ENCODE measurements around the gene GSTP1. TPM values are rescaled to one million over a fixed set of nuclear protein-coding genes. Genes with fewer than 3 reads are reported as not detected.

Gene GSTP1
- total and polyA plus RNA-seq, 2 experiments from 2014 or later: 1,040 to 1,982 TPM

DNA sequence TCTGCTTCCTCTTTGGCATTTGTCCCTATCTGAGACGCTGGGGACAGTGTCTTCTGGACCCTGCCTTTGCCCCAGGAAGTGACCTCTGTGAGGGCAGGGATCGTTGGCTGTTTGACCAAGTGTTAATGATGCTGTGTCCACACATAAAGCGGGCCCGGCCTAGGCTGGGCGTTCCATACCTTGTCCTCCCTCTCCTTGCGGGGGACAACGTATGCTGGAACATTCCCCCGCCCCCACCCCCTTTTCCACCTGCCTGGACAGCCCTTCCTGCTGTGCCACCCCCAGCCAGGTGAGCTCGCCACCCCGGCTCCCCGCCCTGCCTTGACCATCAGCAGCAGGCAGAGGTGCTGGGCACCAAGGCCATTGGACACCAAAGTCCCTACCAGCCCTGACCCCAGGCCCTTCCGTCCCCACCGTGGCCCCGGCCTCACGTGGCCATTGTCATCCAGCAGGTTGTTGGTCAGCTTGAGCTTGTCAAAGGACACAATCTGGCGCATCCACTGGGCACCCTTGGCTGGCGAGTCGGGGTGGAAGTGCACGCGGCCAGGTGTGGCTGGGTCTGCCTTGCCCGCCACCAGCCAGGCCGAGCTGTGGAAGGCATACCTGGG, 50.2 kb downstream of the GSTP1 start:
- Histone ChIP-seq H3K4me3 (no peak overlapping the region), H3K9me2 (replicated peaks; ENCODE audit: insufficient read depth) (no peaks in the 10 kb centered on the region), H3K9me3 (ENCODE audit: low read depth) (no peaks in the 10 kb centered on the region), H3K4me2 (no peak overlapping the region), H3K27me3 (no peaks in the 10 kb centered on the region), H3K27ac (no peak overlapping the region), H2AFZ (no peak overlapping the region), H4K20me1 (ENCODE audit: insufficient read depth, poor library complexity, severe bottlenecking) (no peaks in the 10 kb centered on the region), H3K36me3 (replicated peaks; ENCODE audit: insufficient read depth, low read depth) (no peaks in the 10 kb centered on the region), H3K4me1 (ENCODE audit: insufficient read depth) (peaks cover 9% of the 10 kb centered on the region), H3K79me2 (no peaks in the 10 kb centered on the region)
- TF ChIP-seq EZH2 (IDR thresholded peaks at IDR 0.05; ENCODE audit: borderline replicate concordance): no peak
- TF ChIP-seq EZH2phosphoT487 (IDR thresholded peaks at IDR 0.05; ENCODE audit: low read depth, severe bottlenecking, unreplicated experiment): no peak
- TF ChIP-seq, protein P1, sequence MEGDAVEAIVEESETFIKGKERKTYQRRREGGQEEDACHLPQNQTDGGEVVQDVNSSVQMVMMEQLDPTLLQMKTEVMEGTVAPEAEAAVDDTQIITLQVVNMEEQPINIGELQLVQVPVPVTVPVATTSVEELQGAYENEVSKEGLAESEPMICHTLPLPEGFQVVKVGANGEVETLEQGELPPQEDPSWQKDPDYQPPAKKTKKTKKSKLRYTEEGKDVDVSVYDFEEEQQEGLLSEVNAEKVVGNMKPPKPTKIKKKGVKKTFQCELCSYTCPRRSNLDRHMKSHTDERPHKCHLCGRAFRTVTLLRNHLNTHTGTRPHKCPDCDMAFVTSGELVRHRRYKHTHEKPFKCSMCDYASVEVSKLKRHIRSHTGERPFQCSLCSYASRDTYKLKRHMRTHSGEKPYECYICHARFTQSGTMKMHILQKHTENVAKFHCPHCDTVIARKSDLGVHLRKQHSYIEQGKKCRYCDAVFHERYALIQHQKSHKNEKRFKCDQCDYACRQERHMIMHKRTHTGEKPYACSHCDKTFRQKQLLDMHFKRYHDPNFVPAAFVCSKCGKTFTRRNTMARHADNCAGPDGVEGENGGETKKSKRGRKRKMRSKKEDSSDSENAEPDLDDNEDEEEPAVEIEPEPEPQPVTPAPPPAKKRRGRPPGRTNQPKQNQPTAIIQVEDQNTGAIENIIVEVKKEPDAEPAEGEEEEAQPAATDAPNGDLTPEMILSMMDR (IDR thresholded peaks at IDR 0.05; ENCODE audit: poor library complexity): no peak
- DNase-seq (ENCODE audit: low spot score): peak; percentile 6
- WGBS (ENCODE audit: low lambda C conversion rate, missing lambda C conversion rate): 94% methylated on average over 15 of the region's 22 CpGs

DNA sequence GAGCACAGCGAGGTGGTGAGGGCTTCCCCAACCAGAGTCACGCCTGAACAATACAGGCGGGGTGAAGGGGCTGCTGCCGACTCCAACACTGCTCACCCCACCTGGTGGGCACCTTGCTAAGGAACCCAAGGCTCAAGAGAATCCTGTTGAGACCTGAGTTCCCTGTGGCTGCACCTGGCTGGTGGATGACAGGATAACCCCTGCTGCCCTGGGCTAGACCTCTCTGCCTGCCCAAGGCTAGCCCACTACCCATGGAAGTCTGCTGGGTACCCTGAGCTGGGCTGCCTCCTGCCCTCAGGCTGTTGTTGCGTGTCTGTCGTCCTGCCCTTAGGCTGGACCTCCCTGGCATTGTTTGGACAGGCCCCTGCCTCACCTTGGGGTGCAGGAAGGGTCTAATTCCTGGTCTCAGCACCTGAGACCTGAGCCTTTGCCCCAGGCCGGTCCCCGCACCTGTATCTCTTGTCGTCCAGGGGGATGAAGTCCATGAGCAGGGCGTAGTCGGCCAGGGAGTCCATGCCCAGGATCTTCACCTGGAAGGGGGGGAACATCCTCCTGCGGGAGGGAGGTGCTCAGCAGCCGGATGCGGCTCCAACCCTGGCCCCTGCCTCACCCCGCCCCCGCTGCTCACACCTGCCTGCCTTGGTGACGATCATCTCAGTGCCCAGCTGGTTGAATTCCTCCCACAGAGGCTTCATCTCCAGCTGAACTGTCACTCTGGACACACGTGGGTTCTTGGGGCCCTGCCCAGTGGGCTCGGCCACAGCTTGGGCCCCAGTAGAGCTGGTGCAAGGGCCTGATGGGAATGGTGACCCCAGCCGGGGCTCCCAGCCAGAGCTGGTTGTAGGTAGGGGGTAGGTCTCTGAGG, 51.0 kb downstream of the GSTP1 start:
- H3K27me3 ChIP-seq: no peaks in the 10 kb centered on the region
- no peak overlapping the region for H3K27ac ChIP-seq
- TF ChIP-seq, protein P1 (IDR thresholded peaks at IDR 0.05; ENCODE audit: poor library complexity): no peak
- TF ChIP-seq EZH2 (IDR thresholded peaks at IDR 0.05; ENCODE audit: borderline replicate concordance) (no peak), EZH2phosphoT487 (IDR thresholded peaks at IDR 0.05; ENCODE audit: low read depth, severe bottlenecking, unreplicated experiment) (no peak)

DNA sequence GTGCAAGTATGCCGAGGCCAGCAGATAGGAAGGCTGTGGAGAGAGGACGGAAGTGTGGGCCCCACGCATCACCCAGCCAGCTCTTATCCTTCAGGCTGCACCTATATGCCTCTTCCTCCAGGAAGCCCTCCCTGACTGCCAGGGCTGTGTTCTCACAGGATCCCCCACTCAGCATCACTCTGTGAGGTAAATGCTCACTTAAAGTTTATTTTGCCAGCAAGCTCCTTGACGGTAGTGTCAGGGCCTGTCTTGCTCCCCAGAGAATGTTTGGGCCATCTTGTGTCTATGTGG, 51.6 kb downstream of the GSTP1 start:
- H3K36me3 ChIP-seq (replicated peaks; ENCODE audit: insufficient read depth, low read depth): no peaks in the 10 kb centered on the region
- no peaks in the 10 kb centered on the region for H3K79me2 ChIP-seq
- no peak overlapping the region for H3K27ac ChIP-seq
- no peaks in the 10 kb centered on the region for H4K20me1 ChIP-seq (ENCODE audit: insufficient read depth, poor library complexity, severe bottlenecking)
- H3K9me3 ChIP-seq (ENCODE audit: low read depth): no peaks in the 10 kb centered on the region
- H3K4me2 ChIP-seq: no peak overlapping the region
- no peaks in the 10 kb centered on the region for H3K9me2 ChIP-seq (replicated peaks; ENCODE audit: insufficient read depth)
- H3K4me1 ChIP-seq (ENCODE audit: insufficient read depth): peaks cover 7% of the 10 kb centered on the region
- 95% methylated on average over 4 of the region's 4 CpGs for WGBS (ENCODE audit: low lambda C conversion rate, missing lambda C conversion rate)
- no peak overlapping the region for H3K4me3 ChIP-seq
- DNase-seq (ENCODE audit: low spot score): no peak
- TF ChIP-seq EZH2 (IDR thresholded peaks at IDR 0.05; ENCODE audit: borderline replicate concordance) (no peak), EZH2phosphoT487 (IDR thresholded peaks at IDR 0.05; ENCODE audit: low read depth, severe bottlenecking, unreplicated experiment) (no peak)
- TF ChIP-seq, protein P1 (IDR thresholded peaks at IDR 0.05; ENCODE audit: poor library complexity): no peak
- H2AFZ ChIP-seq: no peak overlapping the region
- H3K27me3 ChIP-seq: no peaks in the 10 kb centered on the region

More for the DNA sequence above, 51.0 kb downstream of the GSTP1 start:
- DNase-seq (ENCODE audit: low spot score): peak; percentile 8
- peaks cover 7% of the 10 kb centered on the region for H3K4me1 ChIP-seq (ENCODE audit: insufficient read depth)
- H3K4me2 ChIP-seq: no peak overlapping the region
- 88% methylated on average over 20 of the region's 20 CpGs for WGBS (ENCODE audit: low lambda C conversion rate, missing lambda C conversion rate)
- no peaks in the 10 kb centered on the region for H3K9me2 ChIP-seq (replicated peaks; ENCODE audit: insufficient read depth)
- H3K36me3 ChIP-seq (replicated peaks; ENCODE audit: insufficient read depth, low read depth): no peaks in the 10 kb centered on the region
- H3K9me3 ChIP-seq (ENCODE audit: low read depth): no peaks in the 10 kb centered on the region
- H4K20me1 ChIP-seq (ENCODE audit: insufficient read depth, poor library complexity, severe bottlenecking): no peaks in the 10 kb centered on the region
- H3K79me2 ChIP-seq: no peaks in the 10 kb centered on the region
- no peak overlapping the region for H2AFZ ChIP-seq
- no peak overlapping the region for H3K4me3 ChIP-seq

Small RNA genes within 50 kb of the gene (small RNA-seq; reads per million reads assigned to genes)
- gene AP003385.3: not detected

Other genes starting within 250 kb of the GSTP1 start
- 69.8 and 74.4 TPM in 2 replicates for gene POLD4, start 230.3 kb upstream of the GSTP1 start, total RNA-seq
- gene POLD4, start 230.3 kb upstream of the GSTP1 start, polyA plus RNA-seq: 97.4 and 117 TPM in 2 replicates
- gene CLCF1, start 210.2 kb upstream of the GSTP1 start, total RNA-seq: 5.5 and 13.2 TPM in 2 replicates
- gene CLCF1, start 210.2 kb upstream of the GSTP1 start, polyA plus RNA-seq: 6.5 and 9.4 TPM in 2 replicates
- gene RAD9A, start 191.8 kb upstream of the GSTP1 start, total RNA-seq: 17.3 and 24.0 TPM in 2 replicates
- 20.2 and 25.0 TPM in 2 replicates for gene RAD9A, start 191.8 kb upstream of the GSTP1 start, polyA plus RNA-seq
- 146 and 152 TPM in 2 replicates for gene PPP1CA, start 182.0 kb upstream of the GSTP1 start, total RNA-seq
- 242 TPM in 2 replicates for gene PPP1CA, start 182.0 kb upstream of the GSTP1 start, polyA plus RNA-seq
- gene TBC1D10C, start 179.7 kb upstream of the GSTP1 start, total RNA-seq: 0.16 TPM in 1 of 2 replicates, not detected in the other
- 0.07 and 0.26 TPM in 2 replicates for gene TBC1D10C, start 179.7 kb upstream of the GSTP1 start, polyA plus RNA-seq
- 0.92 and 2.4 TPM in 2 replicates for gene CARNS1, start 168.1 kb upstream of the GSTP1 start, total RNA-seq
- 7.7 and 11.5 TPM in 2 replicates for gene CARNS1, start 168.1 kb upstream of the GSTP1 start, polyA plus RNA-seq
- 59.9 and 65.0 TPM in 2 replicates for gene RPS6KB2, start 155.3 kb upstream of the GSTP1 start, total RNA-seq
- gene RPS6KB2, start 155.3 kb upstream of the GSTP1 start, polyA plus RNA-seq: 105 and 107 TPM in 2 replicates
- 2.5 and 3.4 TPM in 2 replicates for gene PTPRCAP, start 146.1 kb upstream of the GSTP1 start, total RNA-seq
- 1.0 and 1.3 TPM in 2 replicates for gene PTPRCAP, start 146.1 kb upstream of the GSTP1 start, polyA plus RNA-seq
- gene CORO1B, start 140.3 kb upstream of the GSTP1 start, total RNA-seq: 104 and 118 TPM in 2 replicates
- 150 and 152 TPM in 2 replicates for gene CORO1B, start 140.3 kb upstream of the GSTP1 start, polyA plus RNA-seq
- not detected in 2 replicates for gene GPR152, start 131.1 kb upstream of the GSTP1 start, total RNA-seq
- not detected in 2 replicates for gene GPR152, start 131.1 kb upstream of the GSTP1 start, polyA plus RNA-seq
- not detected in 2 replicates for gene CABP4, start 128.5 kb upstream of the GSTP1 start, total RNA-seq
- not detected in 2 replicates for gene CABP4, start 128.5 kb upstream of the GSTP1 start, polyA plus RNA-seq
- gene TMEM134, start 114.6 kb upstream of the GSTP1 start, total RNA-seq: 40.9 and 43.2 TPM in 2 replicates
- 93.7 and 107 TPM in 2 replicates for gene TMEM134, start 114.6 kb upstream of the GSTP1 start, polyA plus RNA-seq
- 35.3 and 50.7 TPM in 2 replicates for gene AIP, start 100.8 kb upstream of the GSTP1 start, total RNA-seq
- 44.0 and 45.2 TPM in 2 replicates for gene AIP, start 100.8 kb upstream of the GSTP1 start, polyA plus RNA-seq
- gene PITPNM1, start 78.4 kb upstream of the GSTP1 start, total RNA-seq: 26.3 and 28.1 TPM in 2 replicates
- gene PITPNM1, start 78.4 kb upstream of the GSTP1 start, polyA plus RNA-seq: 32.4 and 39.8 TPM in 2 replicates
- gene CDK2AP2, start 75.7 kb upstream of the GSTP1 start, total RNA-seq: 47.3 and 54.3 TPM in 2 replicates
- 174 and 177 TPM in 2 replicates for gene CDK2AP2, start 75.7 kb upstream of the GSTP1 start, polyA plus RNA-seq
- not detected in 2 replicates for gene CABP2, start 60.4 kb upstream of the GSTP1 start, total RNA-seq
- gene CABP2, start 60.4 kb upstream of the GSTP1 start, polyA plus RNA-seq: not detected in 2 replicates
- gene NDUFV1, start 23.1 kb downstream of the GSTP1 start, total RNA-seq: 163 and 194 TPM in 2 replicates
- 226 and 239 TPM in 2 replicates for gene NDUFV1, start 23.1 kb downstream of the GSTP1 start, polyA plus RNA-seq
- gene NUDT8, start 46.1 kb downstream of the GSTP1 start, total RNA-seq: 12.9 and 13.6 TPM in 2 replicates
- gene NUDT8, start 46.1 kb downstream of the GSTP1 start, polyA plus RNA-seq: 28.7 and 29.2 TPM in 2 replicates
- 0.70 TPM in 1 of 2 replicates, not detected in the other for gene TBX10, start 56.0 kb downstream of the GSTP1 start, total RNA-seq
- gene TBX10, start 56.0 kb downstream of the GSTP1 start, polyA plus RNA-seq: 0.34 TPM in 1 of 2 replicates, not detected in the other
- gene ACY3, start 66.9 kb downstream of the GSTP1 start, total RNA-seq: 9.5 and 15.4 TPM in 2 replicates
- gene ACY3, start 66.9 kb downstream of the GSTP1 start, polyA plus RNA-seq: 18.7 and 20.9 TPM in 2 replicates
- 0.80 and 2.5 TPM in 2 replicates for gene ALDH3B2, start 90.8 kb downstream of the GSTP1 start, total RNA-seq
- gene ALDH3B2, start 90.8 kb downstream of the GSTP1 start, polyA plus RNA-seq: 0.61 and 1.6 TPM in 2 replicates